G401 (cell line): Measurements from ENCODE around the gene MCTP1. TPM values are rescaled to one million over a fixed set of nuclear protein-coding genes. Genes with fewer than 3 reads are reported as not detected.
"Not testable (repeated sequence)": the region's sequence is repeated elsewhere in the genome, so short reads cannot be mapped to it uniquely, and the experiment has no call there.

Source experiments
- DNase-seq: peaks from one replicate; pipeline ENCODE4 v3.0.0-alpha.2; 2015; ENCODE audit warnings: low spot score
- in situ Hi-C: cut with HindIII; loops from 2 replicates; pipeline ENCODE4 v1.10.0; 2016; ENCODE audit warnings: low sequenced_read_pairs, mixed read lengths
- total RNA-seq: library from RNA; depleted of rRNA; stranded (reverse); fragments of >200 nt; shearing (Covaris generic); gene quantifications from 2 replicates; pipeline ENCODE4 v1.2.3, GENCODE V29; 2014

MCTP1 gene
- total RNA-seq, 1 experiment from 2014 or later: not detected

DNA sequence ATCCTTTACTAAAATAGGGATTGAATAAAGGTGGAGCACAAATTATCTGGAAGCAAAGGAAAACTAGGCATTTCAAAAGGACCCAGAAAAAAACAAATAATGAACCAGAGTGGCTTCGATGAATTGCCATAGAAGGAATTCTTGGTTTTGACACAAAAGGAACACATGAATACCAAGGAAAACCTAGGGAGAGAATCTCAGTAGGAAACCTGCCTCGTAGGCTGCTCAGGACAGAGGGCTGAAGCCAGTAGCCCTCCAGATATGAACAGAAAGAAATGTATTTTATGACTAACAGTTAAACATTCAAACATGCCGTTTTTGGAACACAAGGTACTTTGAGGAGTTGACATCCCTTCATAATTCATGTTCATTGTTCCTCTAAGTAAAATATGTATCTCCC lies 420.9 kb downstream of the MCTP1 start:
- in situ Hi-C loops: no loop called here
- DNase-seq: no peak

DNA sequence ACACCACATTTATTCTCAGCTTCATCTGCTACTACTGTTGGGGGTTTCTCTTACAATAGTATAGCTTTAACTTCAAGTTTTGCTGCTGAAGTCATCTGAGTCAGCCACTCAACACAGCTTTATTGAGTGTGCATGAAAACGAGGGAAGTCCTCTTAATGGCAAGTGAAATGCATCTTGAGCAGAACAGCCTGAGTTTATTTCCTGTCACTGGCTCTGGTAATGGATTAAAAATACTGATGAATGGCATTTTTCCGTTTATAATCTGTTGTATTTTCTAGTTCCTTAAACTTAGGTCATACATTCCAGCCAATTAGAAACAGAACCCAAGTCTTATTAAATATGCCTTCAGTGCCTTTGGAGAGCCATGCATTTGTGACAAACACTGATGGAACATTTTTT lies 427.8 kb downstream of the MCTP1 start:
- no peak for DNase-seq

DNA sequence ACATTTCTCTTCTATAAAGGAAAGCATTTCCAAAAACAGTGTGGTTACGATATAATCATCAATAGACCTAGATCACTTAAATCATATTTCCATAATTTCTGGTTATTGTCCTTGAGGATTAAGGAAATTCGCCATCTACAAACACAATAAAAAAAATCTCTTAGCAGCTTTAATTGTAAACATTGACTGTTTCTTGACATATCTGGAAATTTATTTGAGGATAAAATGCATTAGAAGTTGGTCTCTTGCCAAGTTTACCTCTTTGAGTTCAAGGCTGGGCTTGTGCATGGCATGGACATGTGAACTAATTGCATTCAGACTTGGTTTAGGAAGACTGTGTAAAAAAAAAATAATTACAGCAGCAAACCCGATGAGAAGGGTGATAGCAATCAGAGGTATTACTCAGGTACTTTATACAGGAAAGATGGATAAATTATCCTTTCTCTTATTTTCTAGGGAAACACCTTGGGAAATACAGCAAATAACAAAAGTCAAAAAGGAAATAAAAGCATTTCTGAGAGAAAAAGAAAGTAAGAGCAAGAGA lies 428.6 kb downstream of the MCTP1 start:
- in situ Hi-C loops: no loop called here
- DNase-seq: no peak

More for the DNA sequence above, 427.8 kb downstream of the MCTP1 start:
- in situ Hi-C loops: no loop called here

DNA sequence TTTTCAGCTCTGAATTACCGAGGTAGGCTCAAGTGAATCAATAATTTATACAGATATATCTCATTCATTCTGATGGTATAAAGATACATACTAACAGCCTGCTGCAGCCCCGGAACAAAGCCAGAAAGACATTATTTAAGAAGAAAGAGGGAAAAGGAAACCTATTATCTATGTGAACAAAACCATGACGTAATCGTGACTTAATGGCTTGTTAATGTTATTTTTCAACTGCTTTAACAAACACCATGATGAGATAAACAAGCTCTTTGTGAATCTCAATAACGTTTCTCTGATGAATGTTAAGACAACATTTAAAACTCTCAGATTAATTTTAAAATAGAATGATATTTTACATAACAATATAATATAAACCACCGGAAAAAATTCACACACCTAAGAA lies 429.4 kb downstream of the MCTP1 start:
- in situ Hi-C loops: no loop called here
- no peak for DNase-seq

DNA sequence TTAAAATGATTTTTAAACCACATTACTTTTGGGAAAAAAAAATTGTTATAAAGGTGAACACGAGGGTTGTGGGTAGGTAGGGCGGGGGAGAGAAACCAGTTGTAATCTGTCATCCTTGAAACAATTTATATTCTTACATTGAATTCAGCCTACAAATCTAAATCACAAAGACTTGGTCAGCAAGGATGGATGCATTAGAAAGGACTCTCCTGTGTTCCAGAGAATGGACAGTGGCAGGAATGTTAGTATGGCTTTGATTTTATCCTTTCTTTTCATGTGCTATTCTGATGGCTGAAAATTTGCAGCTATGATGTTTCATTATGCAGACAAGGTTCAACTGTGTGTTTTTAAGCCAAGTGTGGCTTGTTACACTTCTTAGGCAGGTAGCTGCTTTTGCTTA lies 431.8 kb downstream of the MCTP1 start:
- peak; percentile 45 for DNase-seq
- in situ Hi-C loops: no loop called here

DNA sequence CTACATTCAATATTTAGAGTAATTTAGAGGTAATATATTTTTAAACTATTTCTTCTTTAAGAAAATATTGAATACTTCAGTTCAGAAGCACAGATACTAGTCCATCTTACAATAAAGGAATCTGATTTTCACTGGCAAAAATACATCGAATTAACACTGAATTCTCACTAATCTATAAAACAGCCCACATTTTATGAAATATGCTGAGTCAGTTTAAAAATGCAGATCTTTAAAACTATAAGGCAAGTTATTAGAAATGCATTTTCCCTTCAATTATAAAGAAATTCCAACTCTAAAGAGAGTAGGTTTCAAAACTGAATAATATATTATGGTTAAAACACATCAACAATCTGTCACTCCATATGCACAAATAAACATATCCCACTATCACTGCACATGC lies 433.9 kb downstream of the MCTP1 start:
- DNase-seq: no peak
- in situ Hi-C loops: no loop called here

DNA sequence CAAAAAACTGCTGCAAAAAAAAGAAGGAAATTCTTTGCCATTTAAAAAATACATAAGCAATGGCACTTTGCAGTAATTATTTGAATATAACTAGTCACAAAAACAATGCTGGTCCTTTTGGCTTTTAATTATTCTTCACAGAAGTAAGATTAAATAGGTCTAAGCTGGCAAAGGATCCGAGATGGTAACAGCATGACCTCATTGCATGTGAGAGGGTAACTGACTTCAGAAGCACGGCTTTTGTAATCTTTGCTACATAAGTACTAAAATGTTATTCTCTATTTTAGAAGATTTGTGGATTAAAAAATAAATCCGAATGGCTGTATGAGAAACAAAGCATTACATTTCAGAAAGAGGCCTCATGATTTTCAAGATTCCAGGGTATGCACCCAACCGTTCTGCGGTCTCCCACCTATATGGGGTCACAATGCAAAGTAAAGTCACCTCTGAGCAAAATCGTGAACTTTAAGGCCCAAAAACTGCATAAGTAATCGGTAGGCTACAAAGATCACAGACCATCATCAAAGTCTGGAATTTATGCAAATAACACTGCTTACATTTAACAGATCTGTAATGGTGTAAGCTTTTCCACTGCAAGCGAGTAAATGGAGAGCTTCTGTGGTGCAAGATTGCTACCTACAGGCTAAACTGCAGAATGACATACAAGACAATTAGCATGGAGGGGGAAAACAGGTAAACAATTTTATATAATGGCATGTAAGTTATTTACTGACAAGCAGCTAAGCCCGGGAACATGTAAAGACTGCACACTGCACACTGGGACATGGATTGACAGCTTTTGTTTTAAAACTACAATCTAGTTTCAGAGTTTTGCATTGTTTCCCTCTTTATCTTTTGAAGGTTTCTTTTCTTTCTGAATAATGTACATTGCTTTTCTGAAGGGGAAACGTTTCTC lies 434.8 kb downstream of the MCTP1 start:
- in situ Hi-C loops: no loop called here
- DNase-seq: peak; percentile 92

DNA sequence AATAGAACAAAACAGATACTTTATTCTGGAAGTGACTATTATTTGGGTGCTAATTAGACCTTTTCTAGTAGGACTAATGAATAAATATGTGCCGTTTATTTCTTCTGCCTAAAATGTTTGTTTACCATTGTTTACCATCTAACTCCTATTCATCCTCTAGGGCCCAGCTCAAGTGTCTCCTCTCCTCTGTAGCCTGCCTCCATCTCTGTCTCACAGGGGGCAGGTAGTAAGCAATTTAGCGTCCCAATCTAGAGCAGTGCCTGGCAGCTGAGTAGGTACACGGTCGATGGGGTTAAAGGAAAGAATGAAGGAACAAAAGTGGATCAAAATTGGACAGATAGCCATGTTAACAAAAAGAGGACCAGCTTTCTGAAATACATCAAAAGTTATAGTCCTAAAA lies 435.6 kb downstream of the MCTP1 start:
- in situ Hi-C loops: no loop called here
- DNase-seq: peak; percentile 35

DNA sequence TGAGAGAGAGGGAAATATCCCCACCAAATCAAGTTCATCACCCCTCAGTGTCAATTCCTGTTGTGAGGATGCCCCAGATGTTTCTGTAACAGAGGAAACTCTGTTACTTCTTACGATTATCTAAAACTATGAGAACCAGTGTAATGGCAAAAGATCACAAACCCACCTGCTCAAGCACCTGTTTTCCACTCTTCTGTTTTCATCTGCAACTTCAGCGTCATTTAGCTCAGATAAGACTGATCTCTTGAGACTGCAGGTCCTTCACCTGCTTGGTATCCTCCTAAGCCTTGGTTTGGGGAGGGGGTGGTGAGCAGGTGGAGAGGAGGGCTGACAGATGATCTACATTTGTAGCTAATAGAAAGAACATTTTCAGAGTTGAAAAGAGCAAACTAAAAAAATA lies 437.2 kb downstream of the MCTP1 start:
- DNase-seq: no peak
- in situ Hi-C loops: no loop called here

DNA sequence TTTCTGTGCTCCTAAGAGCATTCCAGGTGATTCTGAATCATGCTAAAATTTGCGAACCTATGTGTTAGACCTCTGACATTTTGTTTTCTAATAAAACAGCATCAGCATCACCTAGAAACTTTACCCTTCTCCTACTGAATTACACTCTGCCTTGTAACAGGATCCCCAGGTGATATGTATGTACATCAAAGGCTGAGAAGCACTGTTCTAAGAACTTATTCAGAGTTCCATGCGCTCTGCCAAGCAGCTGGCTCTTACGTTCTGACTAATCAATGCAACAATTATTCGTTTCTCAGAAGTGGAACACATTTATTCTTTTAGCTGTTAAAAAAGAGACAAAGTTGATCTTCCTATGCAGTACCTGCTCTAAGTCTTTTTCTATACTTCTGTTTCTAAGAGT lies 437.9 kb downstream of the MCTP1 start:
- no peak for DNase-seq
- in situ Hi-C loops: no loop called here

DNA sequence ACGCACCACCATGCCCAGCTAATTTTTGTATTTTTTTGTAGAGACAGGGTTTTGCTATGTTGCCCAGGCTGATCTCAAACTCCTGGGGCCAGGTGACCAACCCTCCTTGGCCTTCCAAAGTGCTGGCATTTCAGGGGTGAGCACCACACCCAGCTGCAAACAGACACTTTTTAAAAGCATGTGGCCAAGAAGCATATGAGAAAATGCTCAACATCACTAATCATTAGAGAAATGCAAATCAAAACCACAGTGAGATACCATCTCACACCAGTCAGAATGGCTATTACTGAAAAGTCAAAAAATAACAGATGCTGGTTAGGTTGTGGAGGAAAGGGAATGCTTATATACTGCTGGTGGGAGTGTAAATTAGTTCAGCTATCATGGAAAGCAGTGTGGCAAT lies 439.2 kb downstream of the MCTP1 start:
- in situ Hi-C loops, DNase-seq: not testable (repeated sequence)

DNA sequence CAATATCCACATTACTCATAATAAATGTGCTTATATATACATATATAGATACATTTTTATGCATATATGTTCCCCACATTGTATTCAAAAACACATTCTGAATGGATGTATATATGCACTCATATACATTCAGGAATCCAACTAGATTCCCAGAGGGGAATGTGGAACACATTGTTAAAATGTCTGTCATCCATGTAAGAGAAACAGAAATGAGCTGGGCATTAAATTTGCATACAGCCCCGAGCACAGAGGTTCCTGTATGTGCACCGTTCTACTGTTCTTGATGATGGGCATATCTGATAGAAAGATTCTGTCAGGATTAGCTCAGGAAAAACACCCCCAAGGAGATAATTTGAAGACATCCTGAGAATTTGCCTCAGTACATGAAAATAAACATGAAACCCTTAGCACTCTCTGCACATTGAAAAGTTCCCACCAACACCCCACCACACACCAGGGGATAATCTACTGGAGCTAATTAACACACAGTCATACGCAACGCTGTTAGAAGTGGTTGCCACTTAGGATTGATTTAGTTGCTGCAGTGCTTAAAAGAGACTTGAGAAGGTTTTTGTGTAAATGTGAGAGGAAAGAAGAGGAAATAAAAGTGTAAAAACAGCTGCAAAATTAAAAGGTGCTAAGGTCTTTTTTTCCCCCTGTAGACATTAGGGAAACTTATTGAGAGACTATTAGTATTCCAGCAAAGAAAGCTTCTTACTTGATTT lies 443.1 kb downstream of the MCTP1 start:
- DNase-seq: no peak
- in situ Hi-C loops: no loop called here

DNA sequence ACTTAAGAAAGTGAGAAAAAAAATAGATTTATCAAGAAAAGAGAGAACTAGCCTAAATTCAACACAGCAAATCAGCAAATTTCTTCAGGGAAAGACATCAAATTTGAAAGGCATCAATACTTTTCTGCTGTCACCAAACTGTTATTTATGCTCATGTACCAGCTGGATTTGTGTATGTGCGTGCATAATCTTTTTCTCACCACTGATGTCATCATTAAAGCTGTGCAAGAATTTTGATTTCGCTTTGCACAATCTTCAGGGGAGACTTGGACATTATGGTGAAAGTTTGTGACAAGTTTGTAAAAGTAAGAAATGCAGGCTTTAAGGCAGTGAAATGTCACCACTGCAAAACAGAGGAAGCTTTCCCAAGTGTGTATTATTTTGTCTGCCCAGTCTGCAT lies 451.0 kb downstream of the MCTP1 start:
- in situ Hi-C loops: no loop called here
- no peak for DNase-seq

DNA sequence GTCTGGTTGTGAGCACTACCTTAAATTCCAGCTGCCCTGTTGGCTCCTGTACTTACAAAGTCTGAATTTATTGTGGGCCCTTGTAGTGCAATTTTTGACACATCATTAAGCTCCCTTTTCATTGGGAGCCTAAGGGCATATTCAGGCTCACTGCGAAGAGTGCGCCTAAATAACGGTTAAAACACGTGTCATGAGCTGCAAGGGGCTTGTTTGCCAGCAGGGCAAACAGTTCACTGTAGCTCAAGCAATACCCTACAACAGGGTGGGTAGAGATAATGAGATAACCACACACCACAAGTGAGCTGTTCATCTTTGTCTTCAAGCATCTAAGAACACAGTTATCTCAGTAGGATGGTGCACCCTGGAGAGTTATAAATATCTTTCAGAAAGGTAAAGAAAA lies 452.2 kb downstream of the MCTP1 start:
- in situ Hi-C loops: no loop called here
- no peak for DNase-seq

DNA sequence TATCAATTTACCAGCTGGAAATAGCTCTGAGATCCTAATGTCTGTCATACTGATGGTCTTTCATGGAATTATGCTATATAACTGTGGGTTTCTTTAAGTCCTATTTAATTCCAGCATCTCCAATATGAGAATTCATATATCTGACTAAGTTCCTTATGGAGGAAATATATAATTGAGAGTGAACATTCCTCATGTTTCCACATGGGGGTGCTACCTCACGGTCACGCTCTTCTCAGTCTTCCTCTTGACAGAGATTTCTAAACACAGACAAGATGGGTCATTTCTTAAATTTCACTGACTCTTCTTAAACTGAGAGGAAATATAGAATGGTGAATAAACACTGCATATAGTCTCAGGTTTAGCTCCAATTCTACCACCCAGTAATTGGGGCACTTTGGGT lies 454.4 kb downstream of the MCTP1 start:
- DNase-seq: no peak
- in situ Hi-C loops: no loop called here

DNA sequence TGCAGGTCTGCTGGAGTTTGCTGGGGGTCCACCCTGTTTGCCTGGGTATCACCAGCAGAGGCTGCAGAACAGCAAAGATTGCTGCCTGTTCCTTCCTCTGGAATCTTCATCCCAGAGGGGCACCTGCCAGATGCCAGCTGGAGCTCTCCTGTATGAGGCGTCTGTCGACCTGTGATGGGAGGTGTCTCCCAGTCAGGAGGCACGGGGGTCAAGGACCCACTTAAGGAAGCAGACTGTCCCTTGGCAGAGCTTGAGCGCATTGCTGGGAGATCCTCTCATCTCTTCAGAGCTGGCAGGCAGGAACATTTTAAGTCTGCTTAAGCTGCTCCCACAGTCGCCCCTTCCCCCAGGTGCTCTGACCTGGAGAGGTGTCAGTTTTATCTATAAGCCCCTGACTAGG lies 456.7 kb downstream of the MCTP1 start:
- DNase-seq, in situ Hi-C loops: not testable (repeated sequence)

DNA sequence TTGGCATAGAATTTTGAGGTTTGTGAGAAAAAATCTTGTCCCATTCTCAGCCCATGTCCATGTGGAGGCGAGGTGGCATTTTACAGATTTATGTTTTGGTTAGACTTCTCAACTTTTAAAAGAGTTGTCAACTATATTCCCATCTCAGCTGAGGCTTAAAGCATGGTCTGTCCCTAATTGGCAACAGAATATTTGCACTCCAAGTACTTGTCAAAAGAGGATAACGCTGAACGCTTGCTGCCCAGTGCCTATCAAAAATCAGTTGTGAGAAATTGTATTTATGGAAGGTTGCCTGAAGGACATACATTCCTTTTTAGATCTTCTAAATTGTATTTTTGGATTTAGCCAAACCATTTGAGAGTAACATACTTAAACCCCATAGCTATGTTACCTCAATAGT lies 464.4 kb downstream of the MCTP1 start:
- DNase-seq: no peak
- in situ Hi-C loops: no loop called here

DNA sequence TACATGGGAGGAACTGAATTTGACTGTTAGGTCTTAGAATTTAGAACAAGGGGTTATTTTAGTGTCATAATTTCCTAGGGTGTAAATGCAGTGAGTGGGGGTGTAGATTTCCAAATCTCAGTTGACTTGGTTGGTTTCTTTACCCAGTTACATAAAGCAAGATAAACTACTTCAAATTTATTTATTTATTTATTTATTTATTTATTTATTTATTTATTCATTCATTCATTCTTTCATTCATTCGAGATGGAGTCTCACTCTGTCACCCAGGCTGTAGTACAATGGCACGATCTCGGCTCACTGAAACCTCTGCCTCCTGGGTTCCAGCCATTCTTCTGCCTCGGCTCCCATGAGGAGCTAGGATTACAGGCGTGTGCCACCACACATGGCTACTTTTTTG lies 466.0 kb downstream of the MCTP1 start:
- DNase-seq: no peak

DNA sequence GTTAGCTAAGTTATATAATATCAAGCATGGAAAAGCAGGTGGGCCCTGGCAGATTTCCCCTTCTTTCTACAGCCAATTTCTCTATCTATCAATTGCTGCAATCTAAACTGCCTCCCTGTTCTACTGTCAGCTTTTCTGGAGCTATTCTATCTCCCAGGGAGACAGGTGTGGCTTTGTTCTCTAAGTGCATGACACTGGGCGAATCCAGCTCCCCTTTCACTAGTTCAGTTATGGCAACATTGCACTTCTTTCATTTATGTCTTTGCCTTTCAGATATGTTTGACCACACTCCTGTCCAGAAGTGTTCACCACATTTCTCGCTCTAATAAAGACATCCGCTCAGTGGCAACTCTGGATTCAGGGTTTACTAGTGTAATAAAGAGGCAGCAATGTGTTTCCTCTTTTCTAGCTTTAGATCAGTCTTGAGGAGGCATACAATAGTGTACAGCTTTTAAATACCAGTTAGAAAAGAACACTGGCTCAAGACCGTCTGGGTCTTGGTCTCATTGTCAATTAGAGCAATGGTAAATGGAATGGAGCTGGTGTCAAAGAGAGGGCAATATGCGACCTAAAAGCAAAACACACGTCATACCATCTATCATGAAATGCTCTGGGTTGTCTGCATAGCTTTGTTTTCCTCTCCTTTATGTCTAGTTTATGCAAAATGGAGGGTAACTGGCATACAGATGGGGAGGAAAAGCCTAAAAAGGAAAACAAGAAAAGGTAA lies 469.4 kb downstream of the MCTP1 start:
- DNase-seq: peak; percentile 32
- in situ Hi-C loops: no loop called here

More for the DNA sequence above, 466.0 kb downstream of the MCTP1 start:
- in situ Hi-C loops: no loop called here

DNA sequence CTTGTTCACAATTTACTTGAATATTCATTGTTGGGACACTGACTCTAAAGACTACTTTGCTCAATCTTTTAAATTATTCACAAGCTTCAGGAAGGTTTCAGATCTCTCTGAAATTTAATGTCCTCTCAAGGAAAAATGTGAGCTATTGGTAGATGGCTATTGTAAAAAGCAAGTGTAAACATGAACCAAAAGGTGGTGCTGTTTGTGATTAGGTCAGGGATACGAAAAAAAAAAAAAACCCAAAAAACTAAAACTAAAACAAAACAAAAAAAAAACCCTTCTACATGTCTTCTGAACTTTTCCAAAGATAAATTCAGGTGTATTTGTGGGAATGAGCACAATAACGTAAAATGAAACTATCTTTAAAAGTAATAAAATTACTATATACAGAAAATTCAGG lies 472.7 kb downstream of the MCTP1 start:
- in situ Hi-C loops: no loop called here
- DNase-seq: no peak
